ENCODE data around the gene SLC35A3.
"Not testable (repeated sequence)": the region's sequence is repeated elsewhere in the genome, so short reads cannot be mapped to it uniquely, and the experiment has no call there.

SLC35A3 gene

DNA sequence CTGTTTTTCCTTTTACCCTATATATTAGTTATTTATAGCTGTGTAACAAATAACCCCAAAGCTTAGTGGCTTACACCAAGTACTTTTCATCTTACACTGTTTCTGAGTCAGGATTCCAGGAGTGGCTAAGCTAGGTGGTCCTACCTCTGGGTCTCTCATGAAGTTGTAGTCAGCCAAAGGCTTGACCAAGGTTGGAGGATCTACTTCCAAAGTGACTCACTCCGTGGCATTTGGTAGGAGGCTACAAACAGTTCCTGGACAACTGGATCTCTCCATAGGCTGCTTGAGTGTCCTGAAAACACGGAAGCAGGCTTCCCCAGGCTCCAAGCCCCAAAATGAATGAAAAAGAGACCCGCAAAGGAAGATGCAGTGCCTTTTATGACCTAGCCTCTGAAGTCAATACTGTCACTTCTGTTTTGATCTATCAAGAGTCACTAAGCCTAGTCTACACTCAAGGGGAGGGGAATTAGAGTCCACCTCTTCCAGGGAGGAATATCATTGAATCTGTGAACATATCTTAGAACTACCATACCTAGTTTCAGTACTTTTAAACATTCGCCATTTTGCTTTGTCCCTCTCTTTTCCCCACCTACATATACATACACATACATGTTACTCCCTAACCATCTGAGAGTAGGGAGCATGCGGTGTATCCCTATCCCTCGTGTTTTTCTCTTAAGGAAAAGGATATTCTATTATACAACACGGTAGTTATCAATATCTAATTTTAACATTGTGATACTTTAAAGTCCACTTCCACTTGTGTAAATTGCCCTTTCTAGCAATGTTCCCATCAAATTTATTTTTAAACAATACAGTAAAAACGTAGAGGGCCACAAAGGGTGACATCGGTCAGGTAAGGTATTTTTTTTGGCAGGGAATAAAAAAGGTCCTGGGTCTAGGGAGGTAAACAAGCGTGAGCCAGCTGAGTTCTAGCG lies 67.2 kb downstream of the SLC35A3 start:
- no peak for DNase-seq

DNA sequence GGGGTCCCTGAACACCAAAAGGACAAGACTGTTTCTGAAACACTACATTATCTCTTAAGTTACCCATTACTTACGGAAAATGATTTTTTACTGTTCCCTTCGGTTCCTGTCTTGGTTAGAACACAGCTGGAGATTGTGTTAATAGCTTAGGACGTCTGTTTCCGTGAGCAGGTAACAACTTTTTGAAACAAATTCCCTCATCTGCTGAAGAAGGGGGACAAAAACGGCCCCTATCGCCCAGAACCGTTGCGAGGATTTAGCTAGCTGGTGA lies 67.8 kb downstream of the SLC35A3 start:
- no peak for DNase-seq

DNA sequence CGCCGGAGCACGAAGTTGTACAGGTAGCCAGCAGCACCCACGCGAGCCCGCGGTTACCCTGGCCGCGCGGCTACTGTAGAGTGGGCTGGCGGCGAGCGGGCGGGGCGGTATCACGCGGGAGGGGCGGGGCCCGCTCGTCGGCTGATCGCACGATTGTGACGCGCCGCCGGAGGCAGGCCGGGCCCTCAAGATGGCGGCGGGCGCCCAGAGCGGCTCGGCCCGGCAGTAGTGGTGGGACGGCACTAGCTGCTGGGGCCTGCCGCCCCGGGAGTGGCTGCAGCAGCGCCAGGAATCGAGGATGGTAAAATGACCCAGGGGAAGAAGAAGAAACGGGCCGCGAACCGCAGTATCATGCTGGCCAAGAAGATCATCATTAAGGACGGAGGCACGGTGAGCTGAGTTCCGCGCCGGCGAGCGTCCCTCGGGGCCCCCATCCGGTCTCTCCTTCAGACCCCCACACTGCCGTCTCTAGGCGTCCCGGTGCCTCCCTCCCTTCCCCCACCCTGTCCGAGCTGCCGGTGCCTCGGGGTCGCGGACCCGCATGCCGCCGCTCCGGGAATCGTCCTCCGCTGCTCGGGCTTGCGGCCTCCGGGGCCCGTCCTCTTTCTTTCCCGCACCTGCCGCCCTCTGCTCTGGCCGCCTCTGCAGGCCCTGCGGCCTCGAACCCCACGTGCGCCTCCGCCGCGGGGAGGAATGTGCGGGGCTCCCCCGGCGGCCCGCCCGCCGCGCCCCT lies 68.3 kb downstream of the SLC35A3 start:
- peak; percentile 76 for DNase-seq

DNA sequence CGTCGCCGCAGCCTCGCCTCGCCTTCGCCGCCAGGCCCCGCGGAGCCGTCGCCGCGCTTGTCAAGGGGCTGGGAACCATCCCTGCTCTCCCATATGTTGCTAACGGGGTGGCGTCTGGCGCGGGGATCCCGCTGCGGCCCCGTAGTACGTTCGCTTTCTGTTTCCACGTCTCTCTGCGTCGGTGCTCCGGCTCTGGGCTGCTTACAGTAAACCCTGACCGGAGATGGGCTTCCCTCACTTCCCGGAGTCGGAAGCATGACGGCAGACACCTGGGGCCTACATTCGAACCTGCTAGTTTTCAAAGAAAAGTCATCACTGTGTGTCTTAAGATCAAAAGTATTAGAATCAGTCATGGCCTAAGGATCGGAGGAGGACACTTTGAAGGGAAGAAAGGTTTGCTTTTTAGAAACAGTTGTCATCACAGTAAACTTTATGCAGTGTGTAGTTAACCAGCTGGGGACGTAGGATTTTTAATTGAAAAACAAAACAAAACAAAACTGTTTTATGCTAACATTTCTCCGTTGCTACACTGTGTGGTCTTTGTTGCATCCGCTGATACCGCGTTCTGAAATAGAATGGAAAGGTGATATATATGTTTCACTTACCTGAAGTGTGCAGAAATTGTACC lies 69.0 kb downstream of the SLC35A3 start:
- DNase-seq = no peak

DNA sequence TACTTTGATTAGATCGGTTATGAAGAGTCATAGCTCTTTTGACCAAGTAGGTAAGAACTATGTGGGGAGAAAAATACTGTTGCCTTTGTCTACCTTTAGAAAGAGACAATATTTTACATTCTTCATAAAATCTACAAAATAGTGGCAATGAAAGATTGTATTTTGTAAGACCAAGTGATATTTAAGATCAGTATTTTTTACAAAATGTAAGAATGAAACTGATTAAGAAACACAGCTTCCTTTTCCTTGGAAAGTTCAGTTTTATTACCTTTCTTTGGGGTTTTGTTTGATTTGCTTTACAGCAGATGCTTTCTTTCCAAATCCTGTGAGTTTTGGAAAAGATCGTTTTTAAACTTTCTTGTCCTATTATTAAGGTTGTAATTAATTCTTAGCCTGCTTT lies 69.8 kb downstream of the SLC35A3 start:
- no peak for DNase-seq

DNA sequence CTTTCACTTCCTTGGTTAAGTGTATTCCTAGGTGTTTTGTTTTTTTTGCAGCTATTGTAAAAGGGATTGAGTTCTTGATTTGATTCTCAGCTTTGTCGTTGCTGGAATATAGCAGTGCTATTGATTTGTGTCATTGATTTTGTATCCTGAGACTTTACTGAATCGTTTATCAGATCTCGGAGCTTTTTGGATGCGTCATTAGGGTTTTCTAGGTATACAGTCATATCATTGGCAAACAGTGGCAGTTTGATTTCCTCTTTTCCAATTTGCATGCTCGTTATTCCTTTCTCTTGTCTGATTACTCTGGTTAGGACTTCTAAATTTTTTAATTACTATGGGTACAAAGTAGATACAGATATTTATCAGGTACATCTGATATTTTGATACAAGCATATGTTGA lies 75.4 kb downstream of the SLC35A3 start:
- no peak for DNase-seq

DNA sequence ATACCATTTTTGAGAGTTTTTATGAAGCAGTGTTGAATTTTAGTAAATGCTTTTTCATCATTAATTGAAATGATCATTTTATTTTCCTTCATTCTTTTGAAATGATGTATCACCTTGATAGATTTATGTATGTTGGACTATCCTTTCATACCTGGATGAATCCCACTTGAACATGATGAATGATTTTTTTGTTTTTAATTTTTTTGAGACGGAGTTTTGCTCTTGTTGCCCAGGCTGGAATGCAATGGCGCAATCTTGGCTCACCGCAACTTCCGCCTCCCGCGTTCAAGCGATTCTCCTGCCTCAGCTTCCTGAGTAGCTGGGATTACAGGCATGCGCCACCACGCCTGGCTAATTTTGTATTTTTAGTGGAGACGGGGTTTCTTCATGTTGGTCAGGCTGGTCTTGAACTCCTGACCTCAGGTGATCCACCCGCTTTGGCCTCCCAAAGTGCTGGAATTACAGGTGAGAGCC lies 77.5 kb downstream of the SLC35A3 start:
- DNase-seq = not testable (repeated sequence)

DNA sequence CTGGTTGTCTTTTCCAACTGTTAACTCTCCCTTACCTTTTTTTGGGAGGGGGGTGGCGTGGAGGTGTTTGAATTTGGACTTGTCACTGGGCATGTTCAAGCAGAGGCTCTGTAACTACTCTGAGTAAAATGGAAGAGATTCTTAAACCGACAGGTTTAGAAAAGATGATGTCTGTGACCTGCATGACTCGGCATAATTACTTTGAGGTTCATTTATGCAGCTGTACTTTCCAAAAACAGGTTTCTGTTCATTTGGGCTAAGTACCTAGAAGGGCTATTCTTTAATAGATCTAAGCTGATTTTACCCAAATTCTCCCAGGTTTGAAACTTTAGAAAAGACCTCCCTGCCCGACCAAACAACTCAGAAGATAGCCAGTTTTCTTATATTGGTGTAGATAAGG lies 80.3 kb downstream of the SLC35A3 start:
- DNase-seq = no peak

DNA sequence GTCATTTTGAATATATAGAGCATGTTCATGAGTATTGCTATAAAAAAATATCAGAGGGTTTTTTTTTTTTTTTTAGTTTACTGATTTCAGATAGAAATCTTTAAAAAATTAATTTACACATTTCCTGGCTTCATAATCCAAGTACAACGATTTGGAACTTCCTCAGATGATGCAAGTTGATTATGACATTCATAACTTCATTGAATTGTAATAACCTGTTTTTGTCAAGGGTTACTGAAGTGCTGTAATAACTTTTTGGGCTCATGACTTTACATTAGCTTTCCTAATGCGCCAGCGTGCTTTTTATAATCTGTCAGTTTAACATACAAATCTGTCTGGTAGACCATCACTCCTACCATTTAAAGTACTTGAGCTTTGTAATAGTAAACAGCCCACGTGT lies 81.6 kb downstream of the SLC35A3 start:
- DNase-seq = no peak

DNA sequence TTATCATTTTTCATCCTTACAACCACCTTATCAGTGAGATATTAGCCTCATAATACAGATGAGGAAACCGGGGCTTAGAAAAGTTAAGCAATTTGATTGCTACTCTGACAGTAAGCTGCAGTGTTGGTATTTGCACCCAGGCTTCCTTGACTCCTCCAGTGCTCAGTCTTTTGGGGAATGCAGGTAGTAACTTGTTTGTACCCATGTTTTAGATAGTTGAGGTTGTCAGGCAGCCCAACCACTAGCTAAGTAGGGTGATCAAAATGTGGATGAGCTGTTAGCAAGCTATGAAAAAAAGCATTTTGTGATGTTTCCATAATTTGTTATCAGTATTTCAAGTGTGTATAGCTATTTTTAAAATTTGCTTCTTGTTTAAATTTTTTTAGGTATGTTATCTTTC lies 82.1 kb downstream of the SLC35A3 start:
- no peak for DNase-seq

DNA sequence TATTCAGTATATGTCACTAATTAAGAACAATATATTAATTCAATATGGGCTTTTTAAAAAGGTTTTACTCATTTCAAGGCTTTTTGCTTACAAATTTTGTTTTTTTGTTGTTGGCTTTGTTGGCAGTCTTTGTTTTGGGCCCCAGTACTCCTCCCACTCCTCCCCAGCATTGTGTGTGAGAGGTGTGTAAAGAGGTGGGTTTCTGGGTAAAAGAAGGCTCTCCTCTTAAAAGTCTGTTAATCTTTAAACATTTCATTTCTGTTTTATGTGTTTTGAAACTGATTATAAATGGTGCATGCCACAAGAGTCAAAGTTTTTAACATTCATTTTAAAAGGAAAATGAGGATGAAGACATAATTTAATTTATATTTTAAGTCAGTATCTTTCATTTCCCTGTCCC lies 83.3 kb downstream of the SLC35A3 start:
- DNase-seq = no peak

DNA sequence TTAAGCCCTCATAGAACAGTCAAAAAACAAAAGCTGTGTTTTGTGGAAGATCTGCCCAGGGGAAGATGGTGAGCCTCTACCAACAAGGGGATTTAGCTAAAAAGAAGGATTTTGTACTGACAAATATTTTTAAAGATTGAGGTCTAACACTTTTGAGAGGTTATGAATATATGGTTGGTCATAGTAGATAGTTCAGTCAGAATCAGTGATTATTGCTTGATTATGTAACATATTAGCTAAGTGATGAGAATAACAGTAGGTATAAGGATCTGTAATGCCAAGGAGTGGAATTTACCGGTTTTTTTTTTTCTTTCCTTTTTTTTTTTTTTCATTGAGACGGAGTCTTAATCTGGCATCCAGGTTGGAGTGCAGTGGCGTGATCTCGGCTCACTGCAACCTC lies 83.9 kb downstream of the SLC35A3 start:
- no peak for DNase-seq

DNA sequence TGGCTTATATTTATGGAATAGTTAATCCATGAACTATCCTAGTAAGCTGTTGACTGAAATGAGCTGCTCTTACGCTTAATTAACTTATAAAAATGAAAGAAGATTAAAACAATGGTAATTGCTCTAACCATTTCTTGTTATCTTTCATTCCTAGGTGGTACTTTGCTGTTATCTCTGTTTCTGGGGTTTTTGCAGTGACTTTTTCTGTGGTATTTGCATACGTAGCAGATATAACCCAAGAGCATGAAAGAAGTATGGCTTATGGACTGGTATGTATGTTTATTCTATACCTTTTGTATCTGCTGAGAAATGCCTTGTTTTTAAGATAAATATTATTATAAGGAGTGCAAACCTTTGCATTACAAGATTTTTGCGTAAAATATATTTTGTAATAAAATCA lies 91.9 kb downstream of the SLC35A3 start:
- no peak for DNase-seq

DNA sequence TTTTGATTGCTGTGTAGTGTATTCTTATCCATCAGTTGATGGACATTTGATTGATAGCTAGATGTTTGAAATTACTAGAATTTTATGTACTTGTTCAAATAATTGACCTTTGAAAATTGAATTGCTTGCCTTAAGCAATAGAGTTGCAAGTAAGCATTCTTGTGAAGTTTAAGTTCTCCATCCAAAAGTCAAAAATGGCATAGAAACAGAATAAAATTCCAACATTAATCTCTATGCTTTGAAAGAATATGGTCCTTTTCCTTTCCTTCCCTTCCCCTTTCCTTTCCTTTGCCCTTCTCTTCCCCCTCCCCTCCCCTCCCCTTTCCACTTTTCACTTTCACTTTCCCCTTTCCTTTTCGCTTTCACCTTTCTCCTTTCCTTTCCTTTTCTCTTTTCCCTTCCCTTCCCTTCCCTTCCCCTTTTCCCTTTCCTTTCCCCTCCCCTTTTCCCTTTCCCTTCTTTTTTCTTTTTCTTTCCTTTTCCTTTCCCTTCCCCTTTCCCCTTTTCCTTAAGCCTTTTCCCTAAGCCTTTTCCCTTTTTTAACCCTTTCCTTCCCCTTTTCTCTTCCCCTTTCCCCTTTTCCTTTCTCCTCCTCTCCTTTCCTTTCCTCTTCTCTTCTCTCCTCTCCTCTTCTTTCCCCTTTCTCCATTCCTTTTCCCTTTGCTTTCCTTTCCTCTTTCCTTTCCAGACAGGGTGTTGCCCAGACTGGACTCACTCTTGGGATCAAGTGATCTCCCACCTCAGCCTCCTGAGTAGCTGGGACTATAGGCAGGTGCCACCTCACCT lies 95.6 kb downstream of the SLC35A3 start:
- DNase-seq = no peak

DNA sequence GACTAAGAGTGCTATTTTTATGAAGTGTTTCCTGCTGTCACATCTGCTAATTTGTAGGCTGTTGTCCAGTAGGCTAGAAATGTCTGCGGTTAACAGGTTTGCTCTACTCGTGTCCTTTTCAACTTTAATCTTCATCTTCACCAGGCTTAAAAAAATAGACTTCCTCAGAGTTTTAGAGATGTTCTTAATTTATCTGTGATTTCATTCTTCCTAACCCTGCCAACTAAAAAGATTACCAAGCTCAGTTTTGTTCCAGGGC lies 96.1 kb downstream of the SLC35A3 start:
- DNase-seq = no peak

DNA sequence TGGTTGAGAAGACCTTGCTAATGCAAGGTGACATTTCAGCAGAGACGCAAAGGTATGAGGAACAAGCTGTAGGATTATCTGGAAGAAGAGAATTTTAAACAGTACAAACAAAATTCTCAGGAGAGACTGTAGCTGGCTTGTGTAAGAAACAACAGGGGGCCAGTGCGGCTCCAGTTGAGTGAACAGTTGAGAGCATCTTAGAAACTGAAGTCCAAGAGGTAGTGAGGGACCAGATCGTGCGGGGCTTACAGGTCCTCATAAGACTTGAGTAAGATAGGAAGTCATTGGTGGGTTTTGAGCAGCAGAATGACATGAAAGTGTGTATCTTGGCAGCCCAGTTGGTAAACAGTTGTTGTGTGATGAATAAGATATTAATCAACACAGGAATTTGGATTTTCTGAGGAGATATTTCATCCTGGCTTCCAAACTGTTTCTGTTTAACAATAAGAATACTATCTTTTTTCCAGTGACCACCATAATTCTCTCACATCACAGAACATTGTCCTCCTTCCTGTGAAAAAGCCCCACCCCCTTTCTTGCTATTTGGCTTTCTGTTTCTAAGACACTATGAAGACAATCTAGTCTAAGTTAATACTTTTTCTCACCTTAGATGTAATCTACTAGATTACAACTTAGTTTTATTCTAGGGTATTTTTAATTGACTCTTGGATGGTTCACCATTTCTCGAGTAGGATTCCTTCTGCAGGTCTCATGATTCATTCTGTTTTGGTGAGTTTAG lies 100.6 kb downstream of the SLC35A3 start:
- no peak for DNase-seq

DNA sequence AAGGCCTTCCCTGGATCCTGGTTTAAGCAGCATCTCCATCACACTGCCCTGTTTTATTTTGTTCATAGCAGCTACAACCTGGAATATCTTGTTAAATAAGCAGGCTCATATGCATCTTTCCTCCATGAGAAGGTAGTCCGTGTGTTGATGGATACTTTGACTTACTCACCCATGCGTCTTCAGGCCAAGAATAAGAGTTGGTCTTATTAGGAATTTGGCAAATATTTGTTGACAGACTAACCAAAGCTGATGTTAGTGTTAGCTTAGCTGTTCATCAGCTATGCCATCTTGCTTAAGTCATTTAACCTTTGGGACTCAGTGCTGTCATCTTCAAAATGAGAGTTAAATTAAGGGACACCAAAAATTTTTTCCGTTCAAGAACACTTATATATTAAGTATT lies 103.7 kb downstream of the SLC35A3 start:
- no peak for DNase-seq

DNA sequence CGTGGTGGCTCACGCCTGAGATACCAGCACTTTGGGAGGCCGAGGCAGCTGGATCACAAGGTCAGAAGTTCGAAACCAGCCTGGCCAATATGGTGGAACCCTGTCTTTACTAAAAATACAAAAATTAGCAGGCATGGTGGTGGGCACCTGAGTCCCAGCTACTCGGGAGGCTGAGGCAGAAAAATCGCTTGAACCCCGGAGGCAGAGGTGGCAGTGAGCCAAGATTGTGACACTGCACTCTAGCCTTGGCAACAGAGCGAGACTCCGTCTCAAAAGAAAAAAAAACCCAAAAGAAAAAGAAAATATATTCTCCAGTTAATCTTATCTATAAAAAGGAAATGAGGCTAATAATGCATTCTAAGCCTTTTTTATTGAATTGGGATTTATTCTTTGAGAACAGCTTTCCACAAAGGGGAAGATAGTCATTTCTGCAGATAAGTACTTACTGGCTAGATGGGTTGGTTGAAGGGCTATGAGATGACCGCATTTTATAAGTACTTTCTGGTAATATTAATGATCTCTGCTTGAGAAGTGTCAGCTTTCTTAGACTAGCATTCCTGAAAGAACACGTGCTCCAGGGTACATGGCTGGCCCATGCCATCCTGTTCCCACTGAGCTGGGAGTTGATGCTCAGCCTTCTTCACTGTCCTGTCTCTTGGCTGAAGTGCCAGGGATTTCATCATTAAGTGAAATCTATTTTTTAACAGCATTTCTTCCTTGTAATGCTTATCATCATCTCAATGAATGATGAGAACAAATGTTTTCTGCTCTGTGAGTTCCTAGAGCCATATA lies 105.0 kb downstream of the SLC35A3 start:
- no peak for DNase-seq

DNA sequence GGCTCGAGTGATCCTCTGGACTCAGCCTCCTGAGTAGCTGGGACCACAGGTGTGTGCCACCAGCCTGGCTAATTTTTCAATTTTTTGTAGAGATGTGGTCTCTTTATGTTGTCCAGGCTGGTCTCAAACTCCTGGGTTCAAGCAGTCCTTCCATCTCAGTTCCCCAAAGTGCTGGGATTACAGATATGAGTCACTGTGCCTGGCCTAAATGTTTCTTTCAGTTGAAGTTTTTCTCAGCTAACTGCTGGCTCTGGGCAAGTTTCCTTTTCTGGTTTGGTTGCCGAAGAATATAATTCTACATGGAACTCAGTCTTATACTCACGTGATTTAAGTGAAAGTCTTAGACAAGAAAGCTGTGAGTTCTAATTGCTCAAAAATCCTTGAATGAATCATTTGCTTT lies 106.0 kb downstream of the SLC35A3 start:
- no peak for DNase-seq

DNA sequence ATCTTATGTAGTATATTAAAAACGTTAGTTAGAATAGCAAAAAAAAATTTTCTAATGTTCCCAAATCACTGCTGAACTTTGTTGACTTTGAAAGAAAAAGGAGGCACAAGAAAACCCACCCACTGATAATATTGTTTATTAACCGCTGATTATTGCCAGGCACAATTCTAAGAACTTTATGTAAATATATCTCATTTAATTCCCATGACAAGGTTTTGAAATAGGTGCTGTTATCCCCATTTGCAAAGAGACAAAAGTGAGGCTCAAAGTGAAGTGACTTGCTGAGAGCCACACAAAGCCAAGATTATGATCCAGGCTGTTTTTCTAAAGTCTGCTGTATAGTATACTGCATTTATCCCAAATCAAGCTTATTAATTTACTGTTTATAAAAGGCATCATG lies 106.5 kb downstream of the SLC35A3 start:
- no peak for DNase-seq

DNA sequence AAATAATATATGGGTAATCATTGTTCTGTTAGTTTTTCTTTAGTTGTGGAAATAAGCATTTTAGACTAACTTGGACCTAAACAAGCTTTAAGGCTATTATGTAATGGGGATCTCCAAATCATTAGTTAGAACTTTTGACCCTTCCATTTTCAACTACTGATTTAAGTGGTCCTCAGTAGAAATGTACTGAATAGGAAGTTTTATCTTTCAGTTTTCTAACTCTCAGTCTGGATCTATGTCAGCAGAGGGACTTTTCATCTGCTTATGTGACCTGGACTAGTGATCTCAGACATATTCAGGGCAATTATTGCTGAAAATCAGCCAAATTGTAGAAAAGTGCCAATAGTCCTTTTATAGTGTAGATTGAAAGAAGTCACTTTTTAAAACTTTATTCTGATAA lies 106.9 kb downstream of the SLC35A3 start:
- DNase-seq = no peak

DNA sequence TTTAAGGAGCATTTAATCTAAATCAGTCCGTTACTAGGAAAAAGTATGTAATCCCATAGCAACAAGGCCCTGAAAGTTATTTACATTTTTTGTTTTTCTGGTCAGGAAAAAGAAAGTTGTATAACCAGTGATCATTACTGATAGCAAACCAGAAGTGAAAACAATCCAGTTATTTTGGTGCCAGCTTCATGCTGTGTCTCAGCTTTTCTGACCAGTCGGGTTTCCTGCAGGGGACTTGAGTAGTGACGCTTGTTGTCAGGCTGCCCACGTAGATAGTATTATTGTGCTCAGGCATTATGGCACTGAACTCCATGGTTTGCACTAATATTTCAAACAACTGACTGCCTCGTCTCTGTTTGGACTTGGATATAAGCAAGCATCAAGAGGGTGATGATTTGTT lies 107.7 kb downstream of the SLC35A3 start:
- no peak for DNase-seq

Measured in 8988T (cell line).